NCI-H524 treated with DMSO at 0.1 percent for 48 hours (cell line): Measurements from ENCODE around the gene DNAH8.

ENCODE experiments used
- DNase-seq: peaks from one replicate; lab custom pipeline; 2025; lab: John Stamatoyannopoulos, UW

Gene DNAH8

GRCh38 chr6:38702558-38703397 lies 12.3 kb upstream of the DNAH8 start, which contains the start of gene GLO1:
Gene GLO1, minus strand, starts transcription at chr6:38703145. Its CDS starts 91 bp downstream, at chr6:38703054.
- peak; percentile 82 for DNase-seq

GRCh38 chr6:38703949-38704590 lies 11.0 kb upstream of the DNAH8 start:
- DNase-seq = no peak

- no peak for DNase-seq
These were observed 9.2 kb upstream of the DNAH8 start for GRCh38 chr6:38705924-38706323.

GRCh38 chr6:38708496-38708895 lies 6.6 kb upstream of the DNAH8 start:
- no peak for DNase-seq

- no peak for DNase-seq
These were observed 1.3 kb upstream of the DNAH8 start for GRCh38 chr6:38713812-38714211.

- DNase-seq = no peak
These were observed 684 bp upstream of the DNAH8 start for GRCh38 chr6:38714239-38715015.

GRCh38 chr6:38716825-38717224 lies 1.7 kb downstream of the DNAH8 start:
- no peak for DNase-seq

GRCh38 chr6:38719358-38719757 lies 4.2 kb downstream of the DNAH8 start:
- no peak for DNase-seq

- DNase-seq = no peak
These were observed 5.2 kb downstream of the DNAH8 start for GRCh38 chr6:38720295-38720694.

GRCh38 chr6:38722038-38722437 lies 6.9 kb downstream of the DNAH8 start:
- no peak for DNase-seq

- no peak for DNase-seq
These were observed 7.7 kb downstream of the DNAH8 start for GRCh38 chr6:38722727-38723334.

- DNase-seq = no peak
These were observed 8.7 kb downstream of the DNAH8 start for GRCh38 chr6:38723783-38724182.

GRCh38 chr6:38724343-38724742 lies 9.2 kb downstream of the DNAH8 start:
- no peak for DNase-seq

- no peak for DNase-seq
These were observed 10.5 kb downstream of the DNAH8 start for GRCh38 chr6:38725414-38726183.

- no peak for DNase-seq
These were observed 13.1 kb downstream of the DNAH8 start for GRCh38 chr6:38728203-38728602.

GRCh38 chr6:38730140-38730862 lies 15.2 kb downstream of the DNAH8 start:
- DNase-seq = peak; percentile 78

- DNase-seq = no peak
These were observed 21.8 kb downstream of the DNAH8 start for GRCh38 chr6:38736951-38737350.

GRCh38 chr6:38738261-38738660 lies 23.1 kb downstream of the DNAH8 start:
- no peak for DNase-seq

GRCh38 chr6:38739532-38739931 lies 24.4 kb downstream of the DNAH8 start:
- DNase-seq = no peak

- no peak for DNase-seq
These were observed 34.4 kb downstream of the DNAH8 start for GRCh38 chr6:38749473-38749872.
